Activated naive CD4-positive, alpha-beta T cell (primary cell): ENCODE measurements around the gene VN1R5.

Experiments
- DNase-seq, 4 experiments: peaks; one replicate each; lab custom pipeline; 2025; lab: John Stamatoyannopoulos, UW

Gene VN1R5

DNA sequence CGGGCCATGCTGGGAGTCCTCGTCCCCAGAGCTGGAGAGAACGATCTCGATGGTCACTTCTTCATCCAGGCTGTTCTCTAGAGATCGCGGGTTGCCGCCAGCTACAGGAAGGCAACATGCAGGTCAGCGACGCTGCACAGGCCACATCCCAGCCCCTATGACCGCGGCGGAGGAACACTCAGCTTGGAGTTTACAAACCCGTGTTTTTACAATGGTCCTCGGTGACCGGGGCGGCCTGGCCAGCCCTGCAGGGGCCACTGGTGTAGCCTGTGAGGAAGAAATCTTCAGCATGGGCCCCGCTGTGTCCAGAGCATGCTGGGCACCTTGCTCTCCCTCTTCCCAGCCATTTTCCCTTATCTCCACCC, 45.3 kb downstream of the VN1R5 start:
- DNase-seq = no peak

DNA sequence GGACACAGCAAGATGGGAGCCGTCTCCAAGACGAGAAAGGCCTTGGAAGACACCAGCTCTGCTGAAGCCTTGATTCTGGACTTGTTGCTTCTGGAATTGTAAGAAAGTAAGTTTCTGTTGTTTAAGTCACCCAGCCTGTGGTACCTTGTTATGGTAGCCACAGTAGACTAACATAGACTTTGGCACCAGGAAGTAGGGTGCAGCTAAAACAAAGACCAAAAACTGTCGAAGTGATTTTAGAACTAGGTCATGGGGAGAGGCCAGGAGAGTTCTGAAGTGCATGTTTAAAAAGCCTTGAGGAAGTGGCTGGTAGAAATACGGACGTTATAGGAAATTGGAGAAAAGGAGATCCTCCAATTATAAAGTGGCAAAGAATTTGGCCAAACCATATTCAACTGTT, 47.3 kb downstream of the VN1R5 start:
- no peak for DNase-seq

DNA sequence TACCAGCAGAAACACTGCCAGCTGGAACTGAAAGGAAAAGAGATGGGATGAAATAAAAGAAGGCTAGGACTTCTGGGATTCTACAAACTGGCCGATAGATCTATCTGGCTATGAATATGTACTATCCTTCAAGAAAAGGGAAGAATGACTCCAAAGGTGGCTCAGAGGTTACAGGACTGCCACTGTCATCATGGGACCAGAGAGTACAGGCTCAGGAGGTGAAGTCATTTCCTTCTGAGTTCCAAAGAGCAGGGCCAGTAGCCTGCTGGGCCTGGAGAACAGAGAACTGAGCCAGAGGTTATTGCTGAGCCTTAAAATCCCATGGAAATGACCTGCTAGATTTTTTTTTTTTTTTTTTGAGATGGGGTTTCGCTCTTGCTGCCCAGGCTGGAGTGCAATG, 48.2 kb downstream of the VN1R5 start:
- DNase-seq = no peak
